G401.6 (cell line): ENCODE data around the gene TMOD3.
"Not testable (repeated sequence)": the region's sequence is repeated elsewhere in the genome, so short reads cannot be mapped to it uniquely, and the experiment has no call there.

Experiments
- FAIRE-seq: peaks from 2 replicates; lab custom pipeline; 2012; peaks lifted over from hg19 to GRCh38; lab: Jason Lieb, UNC

TMOD3 gene

DNA sequence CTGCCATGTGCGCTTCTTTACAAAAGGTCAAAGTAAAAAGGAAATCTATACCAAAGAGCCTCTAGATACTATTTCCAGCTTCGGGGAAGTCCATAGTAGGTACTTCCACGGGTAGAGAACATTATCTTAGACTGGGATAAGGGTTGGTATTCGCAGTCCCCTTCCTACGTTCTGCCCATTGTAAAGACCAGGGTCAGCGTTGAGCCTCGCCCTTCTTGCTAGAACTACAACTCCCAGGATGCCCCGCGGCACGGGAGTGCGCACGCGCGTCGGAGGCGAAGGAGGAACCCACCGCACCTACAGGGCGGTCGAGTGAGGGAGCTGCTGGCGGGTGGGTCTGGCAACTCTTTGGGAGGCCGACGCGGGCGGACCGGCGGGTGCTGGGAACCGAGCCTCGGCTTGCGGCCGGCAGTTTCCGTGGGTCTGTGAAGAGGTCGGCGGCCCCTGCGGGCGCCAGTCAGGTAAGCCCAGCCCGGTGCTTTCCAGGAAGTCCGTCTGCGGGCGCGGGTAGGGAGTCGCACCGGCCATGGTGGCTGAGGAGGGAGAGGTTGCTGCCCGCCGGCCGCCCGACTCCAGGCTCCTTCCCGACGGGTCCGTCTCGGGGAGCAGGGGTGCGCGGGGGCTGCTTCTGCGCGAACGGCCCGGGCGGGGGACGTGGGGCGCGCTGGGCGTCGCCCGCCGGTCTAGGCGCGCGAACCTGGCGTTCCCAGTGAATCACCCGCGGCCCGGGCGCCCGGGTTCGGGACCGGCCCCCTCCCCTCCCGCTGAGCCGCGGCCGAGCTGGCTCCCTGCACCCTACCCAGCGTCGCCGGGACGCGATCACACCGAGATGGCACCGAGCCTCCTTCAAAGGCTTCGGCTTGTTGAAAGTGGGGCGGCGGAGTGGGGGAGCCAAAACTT is at the start of gene TMOD3:
TMOD3 (plus strand) TSS at position 278 of the 900 bp plus-strand sequence. CDS start 33,232 bp downstream, outside the sequence.
- peak; percentile 52 for FAIRE-seq

DNA sequence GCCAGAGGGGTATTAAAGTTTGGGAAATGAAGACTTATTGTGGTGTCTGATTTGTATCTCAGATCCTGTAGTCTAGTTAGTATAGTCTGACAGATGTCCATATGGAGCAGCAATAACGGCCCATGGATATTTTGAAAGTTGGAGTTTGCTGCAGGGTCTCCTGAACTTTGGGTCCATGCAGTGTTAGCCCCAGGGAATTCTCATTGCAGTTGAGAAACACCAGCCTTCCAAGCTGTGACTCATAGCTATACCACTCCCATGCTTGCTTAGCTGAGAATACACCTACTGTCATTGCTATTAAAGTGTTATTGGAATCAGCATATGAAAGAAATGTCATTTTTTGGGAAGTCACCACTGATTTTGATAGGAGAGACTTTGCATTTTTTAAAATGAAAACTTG is 48.8 kb upstream of the TMOD3 start:
- FAIRE-seq, result no peak

DNA sequence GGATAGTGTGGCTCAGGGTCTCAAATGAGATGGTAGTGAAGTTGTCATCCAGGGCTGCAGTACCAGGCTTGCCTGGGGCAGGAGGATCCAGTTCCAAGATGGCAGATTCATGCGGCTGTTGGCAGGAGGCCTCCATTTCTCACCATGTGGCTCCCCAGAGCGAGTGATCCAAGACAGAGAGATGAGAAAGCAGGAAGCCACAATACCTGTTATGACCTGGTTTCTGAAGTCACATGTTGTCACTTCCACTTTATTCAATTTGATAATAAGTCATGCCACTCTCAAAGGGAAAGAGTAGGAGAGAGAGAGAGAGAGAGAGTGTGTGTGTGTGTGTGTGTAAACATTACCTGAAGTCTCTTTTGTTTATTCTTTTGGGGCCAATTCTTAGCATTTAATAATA is 47.9 kb upstream of the TMOD3 start:
- no peak for FAIRE-seq

DNA sequence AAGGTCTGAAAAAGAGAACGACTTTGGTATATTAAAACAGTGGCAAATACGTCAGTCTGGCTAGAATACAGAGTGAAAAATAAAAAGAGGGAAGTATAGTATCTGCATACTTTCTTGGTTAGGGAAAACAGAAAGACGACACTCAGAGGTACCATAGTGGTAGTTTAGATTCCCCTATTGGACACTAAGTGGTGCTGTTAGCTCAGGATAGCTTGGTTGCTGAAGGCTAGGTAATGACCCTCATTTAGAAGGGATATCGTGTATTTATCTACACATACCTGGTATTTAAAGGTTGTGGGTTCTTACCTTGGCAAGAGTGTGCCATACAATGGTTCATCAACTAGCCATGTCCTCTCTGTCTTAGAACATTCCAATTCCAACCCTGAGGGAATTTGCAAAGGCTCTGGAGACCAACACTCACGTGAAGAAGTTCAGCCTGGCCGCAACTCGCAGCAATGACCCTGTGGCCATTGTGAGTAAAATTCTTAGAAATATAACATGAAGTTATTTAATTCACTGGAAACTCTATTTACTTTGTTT is 47.0 kb upstream of the TMOD3 start:
- no peak for FAIRE-seq

DNA sequence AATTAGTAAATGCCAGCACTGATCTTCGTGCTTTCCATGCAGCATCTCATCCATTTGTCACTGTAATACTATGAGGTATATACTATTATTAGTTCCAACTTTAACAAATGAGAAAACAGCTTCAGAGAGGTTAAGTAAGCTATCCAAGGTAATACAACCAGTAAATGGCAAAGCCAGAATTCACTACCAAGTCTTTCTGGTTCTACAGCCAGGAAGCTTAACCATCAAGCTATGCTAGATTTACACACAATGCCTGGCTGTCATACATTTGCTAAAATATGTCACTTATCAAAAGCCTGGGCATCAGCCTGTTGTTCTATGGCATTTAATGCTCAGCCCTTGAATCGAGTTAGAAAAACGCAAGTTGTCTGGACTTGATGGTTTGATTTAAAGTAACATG is 45.5 kb upstream of the TMOD3 start:
- FAIRE-seq, result no peak

DNA sequence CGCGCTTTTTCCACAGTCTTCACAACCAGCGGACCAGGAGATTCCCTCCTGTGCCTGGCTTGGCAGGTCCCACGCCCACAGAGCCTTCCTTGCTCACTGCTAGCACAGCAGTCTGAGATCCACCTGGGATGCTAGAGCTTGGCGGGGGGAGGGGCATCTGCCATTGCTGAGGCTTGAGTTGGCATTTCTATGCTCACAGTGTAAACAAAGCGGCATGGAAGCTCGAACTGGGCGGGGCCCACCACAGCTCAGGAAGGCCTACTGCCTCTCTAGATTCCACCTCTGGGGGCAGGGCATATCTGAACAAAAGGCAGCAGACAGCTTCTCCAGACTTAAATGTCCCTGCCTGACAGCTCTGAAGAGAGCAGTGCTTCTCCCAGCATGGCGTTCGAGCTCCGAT is 42.3 kb upstream of the TMOD3 start:
- FAIRE-seq, result not testable (repeated sequence)

DNA sequence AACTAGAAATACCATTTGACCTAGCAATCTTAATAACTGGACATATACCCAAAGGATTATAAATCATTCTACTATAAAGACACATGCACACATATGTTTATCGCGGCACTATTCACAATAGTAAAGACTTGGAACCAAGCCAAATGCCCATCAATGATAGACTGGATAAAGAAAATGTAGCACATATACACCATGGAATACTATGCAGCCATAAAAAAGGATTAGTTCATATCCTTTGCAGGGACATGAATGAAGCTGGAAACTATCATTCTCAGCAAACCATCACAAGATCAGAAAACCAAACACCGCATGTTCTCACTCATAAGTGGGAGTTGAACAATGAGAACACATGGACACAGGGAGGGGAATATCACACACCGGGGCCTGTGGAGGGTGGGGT is 37.0 kb upstream of the TMOD3 start:
- FAIRE-seq, result not testable (repeated sequence)

DNA sequence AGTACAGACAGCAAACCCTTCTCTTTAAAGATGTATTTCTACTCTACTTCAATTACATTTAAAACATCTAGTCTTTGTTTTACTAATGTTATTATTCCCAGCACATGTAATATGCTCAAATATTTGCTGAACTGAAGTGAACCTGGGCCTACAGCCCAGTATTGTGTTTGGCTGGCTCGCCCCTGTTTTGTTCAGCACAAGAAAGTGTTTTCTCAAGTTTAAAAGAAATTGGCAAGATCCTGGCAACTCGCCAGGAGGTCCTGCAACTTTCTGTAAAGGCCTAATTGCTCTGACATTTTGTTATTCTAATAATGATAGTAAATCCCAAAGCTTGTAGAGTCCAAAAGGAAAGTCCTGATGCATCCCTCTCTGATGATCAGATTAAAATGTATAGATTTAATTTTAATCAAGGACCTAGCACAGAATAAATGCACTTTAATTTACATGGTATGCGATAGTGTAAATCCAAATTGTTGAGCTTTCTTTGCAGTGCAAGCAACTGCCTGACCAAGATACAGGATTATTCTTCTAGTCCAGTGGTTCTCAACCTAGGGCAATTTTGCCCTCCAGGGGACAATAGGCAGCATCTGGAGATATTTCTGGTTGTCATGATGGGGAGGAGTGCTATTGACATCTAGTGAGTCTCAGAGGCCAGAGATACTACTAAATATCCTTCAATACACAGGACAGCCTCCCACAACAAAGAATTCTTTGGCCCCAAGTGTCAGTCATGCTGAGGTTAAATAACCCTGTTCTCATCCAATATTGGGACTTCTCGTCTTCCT is 35.7 kb upstream of the TMOD3 start:
- no peak for FAIRE-seq

DNA sequence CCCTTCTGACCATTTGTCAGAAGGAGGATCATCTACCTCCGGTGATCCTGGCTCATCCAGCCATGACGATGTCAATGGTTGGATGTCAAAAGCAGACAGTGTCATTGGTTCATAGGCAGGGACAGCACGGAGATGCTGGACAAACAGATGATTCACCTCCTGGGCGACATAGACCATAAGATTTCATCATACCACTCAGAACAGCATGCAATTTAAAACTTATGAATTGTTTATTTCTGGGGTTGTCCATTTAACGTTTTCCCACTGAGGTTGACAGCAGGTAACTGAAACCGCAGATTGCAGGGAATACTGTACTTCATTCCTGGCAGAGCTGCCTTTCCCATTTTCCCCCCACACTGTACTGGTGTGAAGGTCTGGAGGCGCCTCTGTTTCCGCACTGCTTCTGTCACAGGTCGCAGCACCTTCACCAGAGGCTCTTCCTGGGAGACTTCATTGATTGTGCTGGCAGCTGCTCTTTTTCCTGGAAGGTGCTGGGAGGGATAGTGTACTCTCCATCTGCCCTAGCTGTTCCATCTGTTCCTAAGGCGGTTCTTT is 32.5 kb upstream of the TMOD3 start:
- no peak for FAIRE-seq

DNA sequence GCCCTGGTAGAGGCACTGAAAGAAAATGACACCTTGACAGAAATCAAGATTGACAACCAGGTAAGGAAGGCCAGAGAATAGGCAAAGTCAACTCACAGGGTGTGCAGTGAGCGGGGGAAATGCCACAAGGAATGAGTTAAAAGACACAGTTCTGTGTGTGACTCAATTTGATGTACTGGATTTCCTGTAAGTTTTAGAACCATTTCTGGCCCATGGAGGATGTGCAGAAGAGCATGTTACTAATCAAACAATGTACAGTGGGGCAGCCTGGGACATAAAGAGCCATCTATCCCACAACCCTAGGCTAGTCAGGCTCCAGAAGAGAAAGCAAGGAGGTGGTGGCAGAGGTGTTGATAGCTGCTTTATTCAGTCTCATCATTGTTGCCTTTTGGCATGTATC is 31.2 kb upstream of the TMOD3 start:
- FAIRE-seq, result no peak

DNA sequence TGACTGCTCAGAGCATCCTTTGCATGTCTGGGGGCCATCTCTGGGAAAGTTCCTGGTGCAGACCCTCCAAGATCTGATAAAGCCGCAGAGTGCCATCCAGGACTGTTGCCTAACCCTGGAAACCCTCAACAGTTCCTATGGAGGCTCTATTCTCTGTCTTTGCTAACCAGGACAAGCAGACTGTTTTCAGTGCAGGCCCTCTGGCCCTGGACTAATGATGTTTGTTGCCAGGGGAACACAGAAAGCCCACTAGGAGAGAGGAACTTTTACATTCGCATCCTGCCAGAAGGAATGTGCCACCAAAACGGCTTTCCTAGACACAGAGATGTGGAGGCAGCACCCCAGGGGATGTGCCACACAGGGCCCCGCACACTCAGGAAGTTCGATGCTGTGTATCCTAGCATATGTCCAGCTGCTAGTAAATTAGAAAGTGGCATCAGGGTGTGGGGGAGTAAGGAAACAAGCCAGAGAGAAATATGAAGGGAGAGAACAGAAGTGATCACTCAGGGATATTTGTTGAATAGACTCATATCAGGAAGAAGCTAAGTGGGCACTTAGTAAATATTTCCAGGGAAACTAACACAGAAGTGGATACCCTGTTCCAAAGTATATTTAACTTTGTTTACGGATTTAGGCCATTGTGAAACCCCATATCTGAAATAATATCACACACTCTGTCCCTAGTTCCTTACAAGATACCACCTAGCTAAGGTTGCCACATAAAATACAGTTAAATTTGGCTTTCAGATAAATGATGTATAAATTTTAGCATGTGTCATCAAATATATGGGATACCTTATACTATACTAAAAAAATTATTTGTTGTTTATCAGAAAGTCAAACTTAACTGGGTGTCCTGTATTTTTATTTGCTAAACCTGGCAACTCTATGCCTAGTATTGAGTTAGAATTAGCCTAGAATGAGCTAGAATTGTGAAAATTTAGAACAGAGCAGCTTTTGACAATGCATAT is 29.9 kb upstream of the TMOD3 start:
- FAIRE-seq, result no peak

DNA sequence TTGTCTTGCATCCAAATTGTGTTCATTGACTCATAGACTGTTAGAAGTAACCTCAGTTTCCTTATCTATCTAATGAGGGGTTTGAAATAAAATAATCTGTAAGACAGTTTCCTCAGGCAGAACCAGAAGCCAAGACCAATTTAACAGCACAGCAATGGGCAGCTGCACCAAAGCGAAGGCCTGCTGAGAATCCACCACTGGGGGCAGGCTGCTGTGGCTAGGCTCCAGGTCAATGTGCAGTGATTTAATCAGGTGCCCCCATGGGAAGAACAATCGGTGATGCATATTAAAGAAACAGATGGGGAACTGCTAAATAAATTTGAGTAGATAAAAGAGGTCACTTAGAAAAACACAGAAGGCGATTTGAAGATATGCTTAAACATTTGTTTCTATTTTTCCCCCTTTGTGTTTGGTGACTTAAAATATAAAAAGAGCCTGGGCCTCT is 28.0 kb upstream of the TMOD3 start:
- no peak for FAIRE-seq

DNA sequence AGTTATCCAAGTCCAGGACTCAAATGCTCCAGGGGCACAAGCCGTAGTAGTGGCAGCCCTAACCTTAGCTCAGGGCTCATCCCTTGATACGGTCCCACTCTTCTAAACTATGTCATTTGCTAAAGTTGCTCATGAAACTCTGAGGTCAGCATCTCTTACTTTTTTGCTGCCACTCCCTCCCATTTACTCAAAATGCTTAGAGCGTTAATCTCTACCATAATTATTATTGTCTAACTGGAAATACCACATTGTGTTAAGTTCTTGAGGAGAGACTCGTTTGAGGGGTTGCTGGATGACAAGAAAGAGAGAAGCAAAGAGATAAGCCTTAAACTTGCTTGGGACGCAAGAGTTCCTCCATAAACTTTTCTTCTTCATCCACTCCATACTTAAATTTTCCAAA is 26.9 kb upstream of the TMOD3 start:
- no peak for FAIRE-seq

DNA sequence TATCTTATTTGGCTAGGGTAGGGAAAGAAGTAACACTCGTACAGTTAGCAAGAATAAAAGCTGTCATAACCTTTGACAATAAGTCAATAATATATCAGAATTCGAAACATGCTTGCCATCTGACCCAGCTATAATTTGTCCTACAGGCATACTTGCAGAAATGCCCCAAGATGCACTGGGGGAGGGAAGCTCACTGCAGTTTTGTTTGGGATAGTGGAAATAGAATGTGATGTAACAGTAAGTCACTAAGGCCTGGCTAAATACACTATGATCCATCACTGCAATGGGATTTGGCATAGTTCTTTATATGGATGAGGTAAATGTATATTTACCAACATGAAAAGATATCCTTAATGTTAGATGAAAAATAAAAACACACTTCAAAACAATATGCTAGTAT is 25.5 kb upstream of the TMOD3 start:
- FAIRE-seq, result no peak

DNA sequence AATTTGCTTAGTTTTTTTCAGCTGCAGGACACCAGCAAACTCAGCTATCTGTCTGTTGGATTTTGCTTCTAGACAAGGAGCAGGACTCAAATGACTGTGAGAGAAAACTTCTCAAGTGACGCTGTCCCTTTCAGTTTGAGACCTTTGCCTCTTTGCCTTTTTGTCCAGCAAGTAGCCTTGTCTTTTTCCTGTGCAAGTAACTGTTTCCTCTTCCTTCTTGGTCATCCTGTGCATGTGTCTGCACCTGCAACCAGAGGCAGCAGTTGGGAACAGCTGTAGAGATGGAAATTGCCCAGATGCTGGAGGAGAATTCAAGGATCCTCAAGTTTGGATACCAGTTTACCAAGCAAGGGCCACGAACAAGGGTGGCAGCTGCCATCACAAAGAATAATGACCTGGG is 23.3 kb upstream of the TMOD3 start:
- no peak for FAIRE-seq

DNA sequence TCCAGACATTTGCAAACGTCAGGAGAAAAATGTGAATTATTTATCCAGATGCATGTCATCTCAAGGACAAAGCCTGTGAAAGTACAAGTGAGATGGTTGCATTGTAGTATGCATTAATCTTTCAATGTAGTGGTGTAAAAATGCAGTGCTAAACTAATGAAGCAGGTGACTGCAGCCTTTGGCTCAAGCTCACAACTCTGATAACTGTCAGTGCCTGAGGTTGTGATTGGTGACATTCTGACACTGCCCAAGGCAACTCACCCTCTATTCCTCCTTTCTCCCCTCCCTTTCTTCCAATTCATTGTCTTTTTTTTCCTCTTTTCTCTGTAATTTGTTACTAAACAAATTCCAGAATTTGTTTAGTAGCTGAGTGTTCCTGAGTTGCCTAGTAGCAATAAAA is 20.0 kb upstream of the TMOD3 start:
- no peak for FAIRE-seq

DNA sequence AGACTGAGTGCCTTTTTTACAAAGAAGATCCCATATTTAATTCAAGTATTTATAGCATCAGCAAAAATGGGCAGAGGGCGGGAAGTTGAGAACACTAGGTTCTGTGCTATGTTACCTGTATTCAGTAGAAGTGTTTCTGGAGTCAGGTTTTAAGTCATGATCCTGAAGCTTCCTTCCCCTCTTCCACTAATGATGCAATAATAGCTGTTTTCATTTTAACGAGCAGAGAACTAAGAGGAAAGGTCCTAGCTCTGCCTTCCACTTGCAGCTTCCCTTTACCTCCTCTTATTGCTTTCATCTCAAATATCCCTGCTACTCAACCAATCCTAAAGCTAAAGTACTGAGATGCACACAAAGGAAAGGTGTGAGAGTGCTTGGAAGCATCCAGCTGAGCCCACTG is 16.9 kb upstream of the TMOD3 start:
- no peak for FAIRE-seq

DNA sequence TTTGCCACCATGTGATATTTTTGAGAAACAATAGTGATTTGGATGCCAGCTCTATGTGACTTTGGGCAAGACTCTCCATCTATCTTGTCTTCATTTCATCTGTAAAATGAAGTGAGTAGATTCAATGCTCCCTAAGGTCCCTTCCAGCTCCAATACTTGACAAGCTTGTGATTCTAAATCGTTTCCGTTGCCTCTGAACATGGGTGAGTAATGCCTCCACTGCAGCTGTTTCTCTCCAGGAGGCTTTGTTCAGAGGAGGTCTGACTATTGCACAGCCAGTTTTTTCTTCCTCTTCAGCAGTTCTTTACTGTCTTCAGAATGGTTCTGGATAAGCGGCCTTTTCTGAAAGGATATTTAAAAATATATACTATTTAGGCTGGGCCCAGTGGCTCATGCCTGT is 14.8 kb upstream of the TMOD3 start:
- no peak for FAIRE-seq

DNA sequence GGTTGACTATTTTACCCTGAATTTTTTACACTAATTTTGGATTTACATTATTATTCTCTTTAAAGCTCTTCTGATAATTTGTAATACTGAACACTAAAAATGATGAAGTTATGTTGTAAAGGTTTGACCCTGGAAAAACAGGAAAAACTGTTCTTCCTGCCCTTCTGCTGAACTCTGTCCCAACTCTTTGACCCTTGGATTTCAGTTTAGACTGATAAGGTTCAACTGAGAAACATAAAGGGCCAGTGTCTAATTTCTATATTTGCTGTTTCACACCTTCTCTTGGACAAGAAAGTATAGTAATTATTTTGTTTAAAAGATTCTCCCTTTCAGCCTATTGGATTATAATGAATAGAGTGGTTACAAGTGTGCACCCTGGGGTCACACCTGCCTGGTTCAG is 12.8 kb upstream of the TMOD3 start:
- no peak for FAIRE-seq

DNA sequence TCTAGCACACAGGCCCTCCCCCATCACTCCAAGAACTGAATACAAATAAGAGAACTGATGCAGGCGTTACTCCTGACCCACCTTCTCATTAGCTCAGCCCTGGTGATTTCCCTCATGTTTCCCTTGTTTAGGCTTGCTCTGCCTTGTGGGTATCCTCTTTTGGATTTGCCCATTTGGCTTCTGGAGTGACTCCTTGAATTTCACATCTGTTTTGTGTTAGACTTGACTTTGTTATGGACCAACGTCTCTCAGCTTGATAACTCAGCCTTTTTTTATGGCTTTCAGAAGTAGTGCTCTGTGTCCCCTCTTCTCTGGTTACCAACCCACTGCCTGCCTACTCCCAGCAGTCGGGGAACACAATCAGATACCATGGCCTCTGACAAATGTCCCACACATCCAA is 11.3 kb upstream of the TMOD3 start:
- FAIRE-seq, result no peak

DNA sequence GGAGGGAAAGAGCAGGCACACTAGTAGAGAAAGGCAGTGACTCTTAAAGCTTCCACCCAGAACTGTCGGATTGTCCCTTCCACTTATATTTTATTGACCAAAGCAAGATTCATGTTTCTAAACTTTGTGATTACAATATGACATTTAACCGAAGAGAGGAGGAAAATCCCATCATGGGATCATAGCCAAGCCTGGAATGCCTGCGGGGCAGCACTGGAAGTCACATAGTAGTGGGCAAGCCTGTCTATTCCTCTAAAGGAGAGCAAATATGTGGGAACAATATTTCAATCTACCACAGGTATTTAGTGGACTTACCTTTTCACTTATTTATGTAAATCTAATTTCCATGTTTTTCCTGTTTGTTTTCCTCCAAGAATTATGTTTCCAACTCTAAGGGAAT is 3.8 kb upstream of the TMOD3 start:
- no peak for FAIRE-seq
